Measurements from ENCODE around the gene FBN1.

- no peak for TF ChIP-seq POLR2AphosphoS5 (IDR thresholded peaks at IDR 0.05)
- TF ChIP-seq CTCF (IDR thresholded peaks at IDR 0.05) = no peak
- TF ChIP-seq POLR2A (IDR thresholded peaks at IDR 0.05) = no peak
- TF ChIP-seq EP300 (IDR thresholded peaks at IDR 0.05) = no peak
Observed at GRCh38 chr15:48528921-48529320, 116.6 kb downstream of the FBN1 start.

All from sigmoid colon (tissue), 4 donors.